GM12878 (cell line): Measurements from ENCODE around the gene CNNM4. TPM values are rescaled to one million over a fixed set of nuclear protein-coding genes. Genes with fewer than 3 reads are reported as not detected.
A peak's percentile ranks its signal among the peaks of the same experiment; 100 is the strongest.

Experiments used
- ATAC-seq: fragments of 200-7000 bp; cut with Tn5 transposase; 3 replicates; pipeline ENCODE4 v1.9.1; 2020; ENCODE audit warnings: mild to moderate bottlenecking, moderate library complexity
- BruUV-seq: library from RNA; stranded (reverse); fragments of 400-500 nt; replicated peaks from 2 replicates; lab custom pipeline; 2021; lab: Mats Ljungman, UMichigan
- CTCF ChIA-PET: fragments of 300-600 bp; sonication (Branson Sonifier 250); formaldehyde crosslinking; extraction: SDS; loops from one replicate; lab custom pipeline; 2021; ENCODE audit warnings: inconsistent platforms; lab: Yijun Ruan, JAX
- POLR2A ChIA-PET: fragments of 350-600 bp; formaldehyde crosslinking; extraction: SDS; loops from one replicate; lab custom pipeline; 2021; ENCODE audit warnings: inconsistent platforms; lab: Charles Lee
- RAD21 ChIA-PET: fragments of 300-600 bp; sonication (Branson Sonifier 250); formaldehyde crosslinking; loops from one replicate; lab custom pipeline; 2023; ENCODE audit warnings: antibody characterized with exemption; ENCODE audit not compliant: unreplicated experiment; lab: Charles Lee
- SMC1A ChIA-PET: fragments of 300-600 bp; sonication (Branson Sonifier 250); formaldehyde crosslinking; loops from one replicate; lab custom pipeline; 2023; ENCODE audit not compliant: unreplicated experiment, uncharacterized antibody; lab: Charles Lee
- DNase-seq: peaks from one replicate; pipeline ENCODE4 v3.0.0-alpha.2; 2011; ENCODE audit warnings: low read depth, low spot score
- FAIRE-seq: peaks from 3 replicates; lab custom pipeline; 2011; peaks lifted over from hg19 to GRCh38; lab: Jason Lieb, UNC
- H2AFZ ChIP-seq: 2 replicates; pipeline ENCODE4 v1.6.0; 2011; ENCODE audit warnings: low read depth, low read length, control low read depth; ENCODE audit not compliant: control insufficient read depth
- H3K27ac ChIP-seq: 2 replicates; pipeline ENCODE4 v1.5.1; 2011; ENCODE audit warnings: control low read depth; ENCODE audit not compliant: control insufficient read depth, insufficient read depth
- H3K27me3 ChIP-seq, 2 experiments: replicated peaks in 1 of 2; 2 replicates each; pipeline versions ENCODE4 v1.6.0 to v1.6.1; 2011; ENCODE audit warnings: low read length in 1 of 2; ENCODE audit not compliant: control insufficient read depth in 2 of 2, insufficient read depth in 2 of 2
- H3K36me3 ChIP-seq, 2 experiments: 2 replicates each; pipeline ENCODE4 v1.5.1; 2011; ENCODE audit warnings: low read length in 1 of 2; ENCODE audit not compliant: control insufficient read depth in 2 of 2, insufficient read depth in 2 of 2
- H3K4me1 ChIP-seq: 2 replicates; pipeline ENCODE4 v1.6.1; 2011; ENCODE audit warnings: mild to moderate bottlenecking, low read length, moderate library complexity, mixed read lengths; ENCODE audit not compliant: control insufficient read depth, insufficient read depth
- H3K4me2 ChIP-seq: 2 replicates; pipeline ENCODE4 v1.6.0; 2011; ENCODE audit warnings: control low read depth; ENCODE audit not compliant: control insufficient read depth, insufficient read depth
- H3K4me3 ChIP-seq: fragments of 200-600 bp; sonication (generic); 2 replicates; pipeline ENCODE4 v1.5.1; 2016
- H3K79me2 ChIP-seq: 2 replicates; pipeline ENCODE4 v1.6.0; 2011; ENCODE audit warnings: low read length; ENCODE audit not compliant: control insufficient read depth, insufficient read depth
- H3K9ac ChIP-seq: 2 replicates; pipeline ENCODE4 v1.8.0; 2011; ENCODE audit warnings: low read length, control low read depth, mixed read lengths; ENCODE audit not compliant: control insufficient read depth, insufficient read depth
- H3K9me3 ChIP-seq: replicated peaks from 3 replicates; pipeline ENCODE4 v1.5.1; 2011; ENCODE audit warnings: mild to moderate bottlenecking, low read length; ENCODE audit not compliant: control insufficient read depth, insufficient read depth
- H4K20me1 ChIP-seq: 2 replicates; pipeline ENCODE4 v1.6.0; 2011; ENCODE audit not compliant: control insufficient read depth, insufficient read depth
- BACH1 ChIP-seq: fragments of 450-650 bp; IDR thresholded peaks from 2 replicates; pipeline ENCODE4 v1.6.1; 2017; ENCODE audit warnings: mild to moderate bottlenecking, borderline replicate concordance
- BHLHE40 ChIP-seq, 2 experiments: fragments of 450-650 bp in 1 of 2; IDR thresholded peaks; 2 replicates each; pipeline ENCODE4 v1.6.1; 2011 to 2017; ENCODE audit warnings: low read depth in 2 of 2, borderline replicate concordance in 1 of 2, improper control_type of control experiment in 1 of 2, low read length in 1 of 2, mild to moderate bottlenecking in 1 of 2
- CREM ChIP-seq: IDR thresholded peaks from 2 replicates; pipeline ENCODE4 v1.6.1; 2014; ENCODE audit warnings: antibody characterized with exemption, low read depth
- CTCF ChIP-seq, 3 experiments: IDR thresholded peaks in 2 of 3; conservative IDR thresholded peaks in 1 of 3; 2 replicates each; pipeline ENCODE4 v1.5.1; 2011; ENCODE audit warnings: low read depth in 3 of 3, low read length in 3 of 3, mild to moderate bottlenecking in 3 of 3, control low read depth in 2 of 3, moderate library complexity in 2 of 3, inconsistent platforms in 1 of 3, mixed read lengths in 1 of 3; ENCODE audit not compliant: control insufficient read depth in 2 of 3, insufficient read depth in 1 of 3; ENCODE audit errors: extremely low read depth in 1 of 3
- FOXM1 ChIP-seq: IDR thresholded peaks from 2 replicates; pipeline ENCODE4 v1.6.1; 2012; ENCODE audit warnings: low read depth, mild to moderate bottlenecking, inconsistent platforms, low read length, moderate library complexity
- HDGF ChIP-seq: fragments of 450-650 bp; IDR thresholded peaks from 2 replicates; pipeline ENCODE4 v1.6.1; 2016; ENCODE audit warnings: antibody characterized with exemption
- NRF1 ChIP-seq: conservative IDR thresholded peaks from 2 replicates; pipeline ENCODE4 v1.6.1; 2011; ENCODE audit warnings: mild to moderate bottlenecking, low read depth, low read length, improper control_type of control experiment
- POU2F2 ChIP-seq: IDR thresholded peaks from 3 replicates; pipeline ENCODE4 v1.6.1; 2011; ENCODE audit warnings: low read depth, mild to moderate bottlenecking, low read length, borderline replicate concordance
- RAD21 ChIP-seq: IDR thresholded peaks from 2 replicates; pipeline ENCODE4 v1.6.1; 2011; ENCODE audit warnings: mild to moderate bottlenecking, low read depth, low read length, moderate library complexity; ENCODE audit not compliant: insufficient read depth
- RUNX3 ChIP-seq: IDR thresholded peaks from 2 replicates; pipeline ENCODE4 v1.6.1; 2012; ENCODE audit warnings: low read length, inconsistent platforms
- SMARCA5 ChIP-seq: fragments of 450-650 bp; IDR thresholded peaks from 2 replicates; pipeline ENCODE4 v1.6.1; 2017; ENCODE audit warnings: mild to moderate bottlenecking
- SMC3 ChIP-seq: IDR thresholded peaks from 2 replicates; pipeline ENCODE4 v1.6.1; 2011; ENCODE audit warnings: low read length, improper control_type of control experiment, borderline replicate concordance
- TCF12 ChIP-seq: IDR thresholded peaks from 2 replicates; pipeline ENCODE4 v1.6.1; 2011; ENCODE audit warnings: low read depth, mild to moderate bottlenecking, low read length
- TCF3 ChIP-seq: IDR thresholded peaks from 2 replicates; pipeline ENCODE4 v1.6.1; 2012; ENCODE audit warnings: low read depth, mild to moderate bottlenecking, low read length, borderline replicate concordance; ENCODE audit not compliant: insufficient read depth
- YY1 ChIP-seq: IDR thresholded peaks from 2 replicates; pipeline ENCODE4 v1.6.1; 2011; ENCODE audit warnings: low read depth, mild to moderate bottlenecking, low read length
- ZNF384 ChIP-seq: IDR thresholded peaks from 2 replicates; pipeline ENCODE4 v1.6.1; 2012; ENCODE audit warnings: low read depth, mild to moderate bottlenecking, low read length, improper control_type of control experiment, borderline replicate concordance
- WGBS: methylation state at CpG from one replicate; pipeline ENCODE4 v1.1.6; 2016; ENCODE audit warnings: low lambda C conversion rate; ENCODE audit not compliant: insufficient replicate concordance, insufficient coverage; ENCODE audit errors: missing lambda C conversion rate; 5-methylcytosine and 5-hydroxymethylcytosine counted together
- in situ Hi-C: fragments of 300-500 bp; cut with MboI; formaldehyde crosslinking; loops from 9 replicates; pipeline ENCODE4 v1.14.3; 2018; ENCODE audit warnings: mixed read lengths
- intact Hi-C: fragments of 100-400 bp; cut with micrococcal nuclease; formaldehyde crosslinking; loops from one replicate; pipeline ENCODE4 v1.14.2; 2022; ENCODE audit not compliant: unreplicated experiment
- polyA plus RNA-seq, 11 experiments: library from polyadenylated mRNA; depleted of rRNA in 4 of 11; unstranded in 6 of 11; stranded (reverse) in 5 of 11; fragments of >200 nt; fragmentation: Nextera tagmentation in 4 of 11; fragmentation: Illumina TruSeq in 1 of 11; extraction: Ambion mirVana in 4 of 11; extraction: Trizol in 1 of 11; gene quantifications; 1 replicate in 1 of 11; 2 replicates in 10 of 11; pipeline versions ENCODE4 v1.2.1 to v1.2.3, GENCODE V29; 2011 to 2016; ENCODE audit warnings: inconsistent platforms in 2 of 11, missing spikeins in 2 of 11, low read depth in 1 of 11
- total RNA-seq, 4 experiments: library from RNA; depleted of rRNA in 3 of 4; stranded (reverse); fragments of >200 nt in 3 of 4; fragmentation: Illumina TruSeq in 1 of 4; extraction: Trizol in 1 of 4; gene quantifications; 2 replicates each; pipeline versions ENCODE4 v1.2.1 to v1.2.3, GENCODE V29; 2013 to 2021
- TF ChIP-seq, protein P1 (sequence below): fragments of 450-650 bp; IDR thresholded peaks from 2 replicates; pipeline ENCODE4 v1.6.1; 2016; ENCODE audit warnings: mild to moderate bottlenecking

Gene CNNM4
- total and polyA plus RNA-seq, 10 of the 15 experiments (the other 5 are each of a cell fraction or from before 2014, with no cell fraction given), result 2.4 to 13.8 (median 8.1) TPM

DNA sequence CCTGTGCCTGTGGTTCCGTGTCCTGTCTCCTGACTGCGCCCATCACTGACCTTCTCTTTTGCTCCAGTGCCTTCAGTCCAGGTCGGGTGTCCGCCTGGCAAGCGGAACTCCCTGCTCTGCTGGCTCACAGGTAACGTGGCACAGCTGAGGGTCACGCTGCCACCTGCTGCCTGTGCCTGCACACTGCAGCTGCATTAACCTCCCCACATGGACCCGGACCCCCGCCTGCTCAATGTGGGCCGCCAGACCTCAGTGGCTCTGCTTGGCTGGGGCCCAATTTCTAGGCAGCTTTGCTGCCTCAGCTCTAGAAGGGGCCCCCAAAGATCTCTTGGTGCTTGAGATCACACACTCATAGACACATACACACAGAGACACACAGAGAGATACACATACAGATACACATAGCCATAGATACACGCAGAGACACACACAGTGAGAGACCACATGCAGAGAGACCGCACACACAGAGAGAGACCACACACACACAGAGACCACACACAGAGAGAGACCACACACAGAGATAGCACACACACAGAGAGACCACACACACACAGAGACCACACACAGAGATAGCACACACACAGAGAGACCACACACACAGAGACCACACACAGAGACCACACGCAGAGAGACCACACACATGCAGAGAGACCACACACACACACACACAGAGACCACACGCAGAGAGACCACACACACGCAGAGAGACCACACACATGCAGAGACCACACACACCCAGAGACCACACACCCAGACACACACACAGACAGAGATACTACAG is 40.5 kb downstream of the CNNM4 start:
- peaks cover 18% of the 10 kb centered on the region for H3K4me1 ChIP-seq
- TF ChIP-seq FOXM1 (no peak), RAD21 (peak; percentile 82), POU2F2 (0 out of 3 replicates have a peak, but pooled peaks have one; percentile 41), SMARCA5 (peak; percentile 62; the same call in 1 of the 2 replicates), YY1 (peak; percentile 67; the same call in 1 of the 2 replicates), RUNX3 (peak; percentile 24; the same call in 1 of the 2 replicates), BACH1 (0 out of 2 replicates have a peak, but pooled peaks have one; percentile 18), CTCF (IDR thresholded peaks at IDR 0.05 in 2 of 3, conservative IDR thresholded peaks at IDR 0.05 in 1 of 3; ENCODE audit: control insufficient read depth in 2 of 3, extremely low read depth in 1 of 3, insufficient read depth in 1 of 3, low read depth in 3 of 3, low read length in 3 of 3) (peak; percentile 90 to 93 (median 91)), TCF12 (0 out of 2 replicates have a peak, but pooled peaks have one; percentile 35), HDGF (0 out of 2 replicates have a peak, but pooled peaks have one; percentile 76), ZNF384 (no peak), SMC3 (peak; percentile 90), NRF1 (no peak), BHLHE40 (IDR thresholded peaks at IDR 0.05; ENCODE audit: borderline replicate concordance in 1 of 2, low read depth in 2 of 2, low read length in 1 of 2) (peak; percentile 33 to 58; a peak in 3 of 4 replicates), CREM (no peak), TCF3 (0 out of 2 replicates have a peak, but pooled peaks have one; percentile 25)
- TF ChIP-seq, protein P1, sequence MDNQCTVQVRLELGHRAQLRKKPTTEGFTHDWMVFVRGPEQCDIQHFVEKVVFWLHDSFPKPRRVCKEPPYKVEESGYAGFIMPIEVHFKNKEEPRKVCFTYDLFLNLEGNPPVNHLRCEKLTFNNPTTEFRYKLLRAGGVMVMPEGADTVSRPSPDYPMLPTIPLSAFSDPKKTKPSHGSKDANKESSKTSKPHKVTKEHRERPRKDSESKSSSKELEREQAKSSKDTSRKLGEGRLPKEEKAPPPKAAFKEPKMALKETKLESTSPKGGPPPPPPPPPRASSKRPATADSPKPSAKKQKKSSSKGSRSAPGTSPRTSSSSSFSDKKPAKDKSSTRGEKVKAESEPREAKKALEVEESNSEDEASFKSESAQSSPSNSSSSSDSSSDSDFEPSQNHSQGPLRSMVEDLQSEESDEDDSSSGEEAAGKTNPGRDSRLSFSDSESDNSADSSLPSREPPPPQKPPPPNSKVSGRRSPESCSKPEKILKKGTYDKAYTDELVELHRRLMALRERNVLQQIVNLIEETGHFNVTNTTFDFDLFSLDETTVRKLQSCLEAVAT, result peak; percentile 43; the same call in 1 of the 2 replicates
- ChIA-PET SMC1A (interaction anchor here (0.8 to 2.4 kb wide), 7 partner anchors 9 to 41 kb away, joined by 3 to 16 read pairs (median 4); partner anchors contain the start of gene CNNM4), RAD21 (interaction anchor here (0.8 to 2.1 kb wide), 9 partner anchors 16 to 535 kb away, joined by 3 to 15 read pairs (median 3); partner anchors contain the start of gene CNNM4), POLR2A (no interaction called here), CTCF (interaction anchor here (0.7 to 2.1 kb wide), 14 partner anchors 9 to 199 kb away, joined by 3 to 42 read pairs (median 3); partner anchors contain the start of gene CNNM4)
- intact Hi-C loops (loop anchor here (2.0 to 5.0 kb wide), 2 partner anchors 36 to 164 kb away; partner anchors contain the start of gene KANSL3), in situ Hi-C loops (no loop called here)
- peaks cover 20 to 23% of the 10 kb centered on the region in 2 experiments for H3K36me3 ChIP-seq
- no TSS peak for BruUV-seq
- 31% methylated on average over 15 of the region's 15 CpGs for WGBS
- H3K9ac ChIP-seq, result no peak overlapping the region
- H3K4me3 ChIP-seq, result no peak overlapping the region
- H3K4me2 ChIP-seq, result peak overlapping the region; percentile 20; the same call in 1 of the 2 replicates
- no peak overlapping the region for H3K27ac ChIP-seq
- H3K9me3 ChIP-seq, result no peaks in the 10 kb centered on the region
- no peaks in the 10 kb centered on the region for H4K20me1 ChIP-seq
- H3K79me2 ChIP-seq, result no peaks in the 10 kb centered on the region
- no peak for DNase-seq
- no peaks in the 10 kb centered on the region for H3K27me3 ChIP-seq
- ATAC-seq, result peak; percentile 98
- H2AFZ ChIP-seq, result peak overlapping the region; percentile 72
- FAIRE-seq, result peak; percentile 99
